Occipital lobe (tissue), 3 donors: Measurements from ENCODE around the gene ANKRD23. TPM values are rescaled to one million over a fixed set of nuclear protein-coding genes. Genes with fewer than 3 reads are reported as not detected.
"Not testable (repeated sequence)": the region's sequence is repeated elsewhere in the genome, so short reads cannot be mapped to it uniquely, and the experiment has no call there.

Experiments used
- DNase-seq: peaks from one replicate; lab custom pipeline; 2025; lab: John Stamatoyannopoulos, UW
- small RNA-seq: library from RNA; depleted of rRNA; stranded (forward); fragments of <200 nt; gene quantifications from one replicate; pipeline ENCODE3, GENCODE V24; 2014
- total RNA-seq: library from RNA; depleted of rRNA; stranded (reverse); fragments of >200 nt; gene quantifications from one replicate; pipeline ENCODE4 v1.2.3, GENCODE V29; 2014

ANKRD23 gene
- total RNA-seq, 1 donor from 2014 or later = 5.9 TPM

- no peak for DNase-seq
Observed at GRCh38 chr2:96799623-96799935, 44.2 kb downstream of the ANKRD23 start.

DNA sequence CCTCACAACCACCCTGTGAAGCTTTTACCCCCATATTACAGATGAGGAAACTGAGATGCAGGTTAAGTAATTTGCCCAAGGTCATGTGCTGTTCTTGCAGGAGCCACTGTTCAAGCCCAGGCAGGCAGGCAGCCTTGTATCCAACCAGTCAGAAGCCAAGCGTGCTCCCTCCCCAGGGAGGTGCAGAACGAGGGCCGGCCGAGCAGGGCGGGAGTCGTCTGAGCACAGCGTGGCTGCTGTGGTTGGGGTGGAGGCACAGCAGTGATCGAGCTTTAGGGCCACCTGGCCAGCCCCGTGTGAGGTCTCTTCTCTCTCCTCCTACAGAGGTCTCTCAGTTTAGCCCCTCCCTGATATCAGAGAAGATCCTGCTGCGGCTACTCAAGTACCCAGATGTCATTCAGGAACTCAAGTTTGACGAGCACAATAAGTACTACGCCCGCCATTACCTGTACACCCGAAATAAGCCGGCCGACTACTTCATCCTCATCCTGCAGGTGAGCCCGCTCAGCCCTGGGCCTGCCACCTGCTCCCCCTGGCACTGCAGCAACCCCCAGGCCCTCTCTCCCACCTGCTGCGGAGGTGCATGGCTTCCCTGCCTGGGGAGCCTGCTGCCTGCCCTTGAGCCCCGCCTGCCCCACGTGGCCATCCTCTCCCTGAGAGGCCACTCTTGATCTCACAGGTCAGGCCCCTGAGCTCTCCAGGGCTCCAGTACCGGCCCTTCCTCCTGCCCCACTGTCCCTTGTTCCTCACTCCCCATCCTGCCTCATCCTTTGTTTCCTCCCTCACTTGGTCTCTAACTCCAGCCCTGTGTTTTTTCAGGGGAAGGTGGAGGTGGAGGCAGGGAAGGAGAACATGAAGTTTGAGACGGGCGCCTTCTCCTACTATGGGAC, 44.8 kb downstream of the ANKRD23 start:
- DNase-seq = no peak

GRCh38 chr2:96797066-96797625, 46.7 kb downstream of the ANKRD23 start:
- no peak for DNase-seq

GRCh38 chr2:96796497-96796896, 47.3 kb downstream of the ANKRD23 start:
- DNase-seq = not testable (repeated sequence)

- no peak for DNase-seq
Observed at GRCh38 chr2:96795076-96795475, 48.7 kb downstream of the ANKRD23 start.

DNA sequence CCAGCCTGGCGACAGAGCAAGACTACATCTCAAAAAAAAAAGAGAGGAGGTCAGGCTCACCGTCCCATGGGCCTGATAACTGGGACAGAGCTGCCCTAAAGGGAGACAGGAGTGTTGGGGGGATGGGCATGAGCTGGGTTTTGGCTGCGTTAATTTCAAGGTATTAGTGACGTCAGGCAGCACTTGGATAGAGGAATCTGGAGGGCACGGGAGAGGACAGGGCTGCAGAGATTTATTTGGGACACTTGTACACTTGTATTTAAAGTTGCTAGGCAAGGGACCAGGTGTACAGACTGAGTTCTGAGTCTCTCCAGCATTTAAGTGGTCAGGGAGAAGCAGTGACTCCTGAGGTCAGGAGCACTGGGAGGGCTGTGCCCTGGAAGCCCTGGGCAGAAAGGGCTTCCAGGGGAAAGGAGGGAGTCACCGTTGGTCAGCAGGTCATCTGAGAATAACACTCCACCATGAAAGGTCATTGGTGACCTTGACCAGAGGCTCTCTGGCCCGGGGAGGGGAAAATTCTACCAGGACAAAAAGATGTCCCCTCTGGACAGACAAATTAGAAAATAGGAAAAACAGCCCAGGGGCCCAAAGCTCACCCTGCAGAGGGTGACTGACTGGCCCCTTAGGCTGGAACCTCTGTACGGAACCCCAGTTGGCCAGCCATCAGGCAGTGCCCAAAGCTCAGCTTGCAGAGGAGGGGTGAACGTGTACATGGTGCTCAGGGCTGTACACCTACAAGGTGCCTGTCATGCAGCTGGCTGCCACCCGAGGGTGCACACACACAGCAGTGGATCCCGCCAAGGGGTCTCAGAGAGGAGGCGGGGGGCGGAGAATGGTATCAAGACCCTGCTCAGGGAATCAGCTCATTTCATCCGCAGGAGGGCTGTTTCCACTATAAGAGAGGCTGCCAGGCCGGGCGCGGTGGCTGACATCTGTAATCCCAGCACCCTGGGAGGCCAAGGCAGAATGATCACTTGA, 50.8 kb downstream of the ANKRD23 start:
- DNase-seq = no peak

GRCh38 chr2:96789245-96789617, 54.6 kb downstream of the ANKRD23 start:
- DNase-seq = no peak

- DNase-seq = no peak
Observed at GRCh38 chr2:96788442-96789244, 55.2 kb downstream of the ANKRD23 start.

Small RNAs within 50 kb of the gene (small RNA-seq; reads per million reads assigned to genes)
- not detected for gene MIR3127

Other genes starting within 250 kb of the ANKRD23 start
- 32.1 TPM for gene KANSL3, start 205.7 kb downstream of the ANKRD23 start, total RNA-seq
- 0.47 TPM for gene FER1L5, start 201.3 kb downstream of the ANKRD23 start, total RNA-seq
- gene LMAN2L, start 104.0 kb downstream of the ANKRD23 start, total RNA-seq = 21.7 TPM
- 8.1 TPM for gene CNNM4, start 83.1 kb downstream of the ANKRD23 start, total RNA-seq
- gene CNNM3, start 27.8 kb downstream of the ANKRD23 start, total RNA-seq = 8.3 TPM
- gene ANKRD39, start 14.0 kb upstream of the ANKRD23 start, total RNA-seq = 8.0 TPM
- gene SEMA4C, start 26.1 kb upstream of the ANKRD23 start, total RNA-seq = 54.9 TPM
- gene FAM178B, start 142.6 kb upstream of the ANKRD23 start, total RNA-seq = not detected